ENCODE data around the gene HHAT. TPM values are rescaled to one million over a fixed set of nuclear protein-coding genes. Genes with fewer than 3 reads are reported as not detected.

Gene HHAT
- total and polyA plus RNA-seq, 2 of the 4 experiments (the other 2 are of a cell fraction), result 1.7 to 2.5 TPM

GRCh38 chr1:210364479-210364878 lies 35.8 kb downstream of the HHAT start:
- Histone ChIP-seq H3K9ac (ENCODE audit: low read depth, low read length) (no peak overlapping the region), H3K4me3 (ENCODE audit: insufficient read depth, low read depth, low read length) (no peak overlapping the region), H4K91ac (ENCODE audit: insufficient read depth, low read depth, low read length) (no peak overlapping the region), H3K18ac (ENCODE audit: low read depth, low read length) (no peak overlapping the region), H4K8ac (ENCODE audit: low read depth in 2 of 2, low read length in 2 of 2) (no peak overlapping the region), H4K20me1 (ENCODE audit: insufficient read depth, low read length) (no peaks in the 10 kb centered on the region), H3K4me1 (ENCODE audit: control insufficient read depth, insufficient read depth, low read length) (peaks cover 3% of the 10 kb centered on the region; the same call in 1 of the 2 replicates), H2AFZ (replicated peaks; ENCODE audit: low read length, poor library complexity) (no peak overlapping the region), H3K56ac (ENCODE audit: extremely low read depth, insufficient read depth, low read length) (no peak overlapping the region), H3K9me3 (ENCODE audit: control insufficient read depth, insufficient read depth, low read length) (no peaks in the 10 kb centered on the region), H2AK5ac (ENCODE audit: low read depth, low read length) (no peak overlapping the region; the same call in 1 of the 2 replicates), H3K27me3 (ENCODE audit: control insufficient read depth, insufficient read depth, low read length) (0 out of 2 replicates have a peak, but pooled peaks cover 2% of the 10 kb centered on the region), H3K4me2 (ENCODE audit: low read depth, low read length) (no peak overlapping the region), H2BK15ac (ENCODE audit: low read depth, low read length) (no peak overlapping the region), H2BK20ac (ENCODE audit: low read depth, low read length) (no peak overlapping the region), H2AK9ac (replicated peaks; ENCODE audit: low read depth, low read length, poor library complexity) (no peak overlapping the region), H3K23ac (ENCODE audit: low read depth, low read length) (no peak overlapping the region), H3K36me3 (ENCODE audit: control insufficient read depth, insufficient read depth, low read length) (no peaks in the 10 kb centered on the region), H3K4ac (ENCODE audit: low read depth, low read length) (no peak overlapping the region), H3K9me1 (ENCODE audit: insufficient read depth, low read length) (no peaks in the 10 kb centered on the region), H4K5ac (ENCODE audit: low read depth, low read length) (no peak overlapping the region), H3K79me1 (ENCODE audit: low read depth in 1 of 2, low read length in 2 of 2) (no peaks in the 10 kb centered on the region), H2BK5ac (ENCODE audit: low read depth, low read length, poor library complexity, severe bottlenecking) (no peak overlapping the region), H3K14ac (replicated peaks; ENCODE audit: low read depth, low read length) (no peak overlapping the region), H3K27ac (ENCODE audit: insufficient read depth, low read length) (no peak overlapping the region), H2BK120ac (ENCODE audit: low read depth, low read length) (no peak overlapping the region)
- no peak for TF ChIP-seq NFE2L2 (IDR thresholded peaks at IDR 0.05; ENCODE audit: low read depth, low read length)
- no peak for TF ChIP-seq BHLHE40 (IDR thresholded peaks at IDR 0.05; ENCODE audit: low read depth, low read length)
- no TSS peak for BruUV-seq (replicated peaks)
- POLR2A ChIA-PET (ENCODE audit: unreplicated experiment), result interaction anchor here (0.7 kb wide), 1 partner anchor 12 kb away, joined by 6 read pairs; no protein-coding TSS in a partner anchor
- no peak for DNase-seq
- intact Hi-C loops (cut with micrococcal nuclease), result no loop called here
- in situ Hi-C loops (cut with MboI; ENCODE audit: low sequenced_read_pairs), result loop anchor here (5.0 kb wide), 1 partner anchor 33 kb away; no protein-coding TSS in a partner anchor
- dilution Hi-C loops (cut with HindIII; ENCODE audit: low sequenced_read_pairs, unreplicated experiment), result no loop called here
- no peak for ATAC-seq (ENCODE audit: low read depth)
- 69% methylated on average over 5 of the region's 5 CpGs; no CpG with 5 or more reads in 1 of the 2 experiments for WGBS, 2 experiments (ENCODE audit: extremely low coverage in 2 of 2, insufficient read length in 1 of 2)
- CTCF ChIA-PET, result interaction anchor here (0.9 to 2.2 kb wide), 3 partner anchors 9 to 28 kb away, joined by 3 to 5 read pairs (median 4); no protein-coding TSS in a partner anchor
